GM06990 (cell line): Measurements from ENCODE around the gene SPECC1L.

ENCODE experiments used
- DNase-seq: peaks from one replicate; pipeline ENCODE4 v3.0.0-alpha.2; 2011; ENCODE audit not compliant: insufficient read length; ENCODE audit errors: extremely low read depth
- H3K27me3 ChIP-seq: replicated peaks from 2 replicates; pipeline ENCODE4 v1.6.0; 2011; ENCODE audit warnings: low read length; ENCODE audit not compliant: control insufficient read depth, insufficient read depth
- H3K36me3 ChIP-seq: 2 replicates; pipeline ENCODE4 v1.5.1; 2011; ENCODE audit warnings: low read length; ENCODE audit not compliant: control insufficient read depth, insufficient read depth
- H3K4me3 ChIP-seq: replicated peaks from 2 replicates; pipeline ENCODE4 v1.5.1; 2011; ENCODE audit warnings: low read depth, mild to moderate bottlenecking, control low read depth, low read length
- CTCF ChIP-seq: IDR thresholded peaks from 2 replicates; pipeline ENCODE4 v1.5.1; 2011; ENCODE audit warnings: low read length, control low read depth, mild to moderate bottlenecking, inconsistent platforms; ENCODE audit not compliant: insufficient read depth, poor library complexity, severe bottlenecking

The SPECC1L gene

GRCh38 chr22:24393012-24393559, 122.5 kb downstream of the SPECC1L start:
- Histone ChIP-seq H3K4me3 (no peak overlapping the region), H3K36me3 (peaks cover 2% of the 10 kb centered on the region), H3K27me3 (no peaks in the 10 kb centered on the region)
- DNase-seq = no peak
- no peak for TF ChIP-seq CTCF

- no peak overlapping the region for H3K4me3 ChIP-seq
- DNase-seq = no peak
- H3K36me3 ChIP-seq = peaks cover 2% of the 10 kb centered on the region
- no peak for TF ChIP-seq CTCF
- H3K27me3 ChIP-seq = no peaks in the 10 kb centered on the region
These were observed 123.2 kb downstream of the SPECC1L start for GRCh38 chr22:24393848-24394247.

DNA sequence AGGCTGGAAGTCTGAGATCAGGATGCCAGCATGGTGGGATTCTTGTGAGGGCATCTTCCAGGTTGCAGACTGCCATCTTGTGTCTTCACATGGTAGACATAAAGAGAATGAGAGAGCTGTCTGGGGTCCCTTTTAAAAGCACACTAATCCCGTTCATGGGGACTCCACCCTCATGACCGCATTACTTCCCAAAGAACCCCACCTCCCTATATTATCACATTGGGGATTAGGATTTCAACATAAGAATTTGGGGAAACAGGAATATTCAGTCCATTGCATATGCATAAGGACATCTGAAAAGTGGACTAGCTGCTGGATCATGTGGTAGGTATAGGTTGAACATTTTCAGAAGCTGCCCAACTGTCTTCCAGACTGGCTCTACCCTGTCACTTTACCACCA, 123.6 kb downstream of the SPECC1L start:
- Histone ChIP-seq H3K4me3 (no peak overlapping the region), H3K27me3 (no peaks in the 10 kb centered on the region), H3K36me3 (peaks cover 2% of the 10 kb centered on the region)
- no peak for TF ChIP-seq CTCF
- DNase-seq = no peak

DNA sequence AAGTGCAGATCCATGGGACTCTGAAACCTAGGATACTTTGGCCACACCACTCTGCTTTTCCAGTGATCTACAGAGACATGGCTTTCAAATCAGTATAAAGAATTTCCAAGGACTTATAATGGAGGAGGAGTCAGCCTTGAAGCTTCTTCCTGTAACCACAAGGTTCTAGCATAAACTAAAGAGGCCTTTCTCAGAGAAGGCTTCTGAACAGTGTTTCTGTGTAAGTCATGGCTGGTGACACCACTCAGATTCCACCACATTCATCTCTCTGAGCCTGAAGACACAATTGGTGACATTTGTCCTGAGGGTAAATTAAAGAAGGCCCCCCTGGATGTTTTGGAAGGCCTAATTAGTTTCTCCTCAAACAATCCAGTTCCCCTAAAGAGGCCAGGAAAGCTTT, 127.8 kb downstream of the SPECC1L start:
- no peak overlapping the region for H3K4me3 ChIP-seq
- peaks cover 2% of the 10 kb centered on the region; the same call in 1 of the 2 replicates for H3K36me3 ChIP-seq
- no peaks in the 10 kb centered on the region for H3K27me3 ChIP-seq
- no peak for TF ChIP-seq CTCF
- no peak for DNase-seq

- H3K36me3 ChIP-seq = peaks cover 5% of the 10 kb centered on the region
- no peak for DNase-seq
These were observed 129.5 kb downstream of the SPECC1L start for GRCh38 chr22:24400034-24400725.

More at GRCh38 chr22:24400034-24400725, 129.5 kb downstream of the SPECC1L start:
- Histone ChIP-seq H3K27me3 (no peaks in the 10 kb centered on the region), H3K4me3 (peak overlapping the region; percentile 57)
- TF ChIP-seq CTCF = no peak
